ENCODE measurements around the gene CFAP221.

GRCh38 chr2:119495948-119496347 lies 48.3 kb upstream of the CFAP221 start:
- TF ChIP-seq JUN (IDR thresholded peaks at IDR 0.05) = no peak
- no peak for TF ChIP-seq POLR2A (IDR thresholded peaks at IDR 0.05; ENCODE audit: low read length)
- TF ChIP-seq REST (IDR thresholded peaks at IDR 0.05) = no peak
- no peak for TF ChIP-seq CTCF (IDR thresholded peaks at IDR 0.05)
- TF ChIP-seq MYC (IDR thresholded peaks at IDR 0.05; ENCODE audit: borderline replicate concordance, low read length) = no peak
- no peak for TF ChIP-seq POLR2AphosphoS2 (conservative IDR thresholded peaks at IDR 0.05; ENCODE audit: low read length)
- TF ChIP-seq RAD21 (conservative IDR thresholded peaks at IDR 0.05 in 1 of 2, IDR thresholded peaks at IDR 0.05 in 1 of 2) = no peak
- no peak for TF ChIP-seq CHD4 (IDR thresholded peaks at IDR 0.05; ENCODE audit: borderline replicate concordance)
- TF ChIP-seq SMC3 (IDR thresholded peaks at IDR 0.05) = no peak
- no peak for TF ChIP-seq EP300 (IDR thresholded peaks at IDR 0.05)
- no peak for TF ChIP-seq PHF8 (IDR thresholded peaks at IDR 0.05; ENCODE audit: borderline replicate concordance, low read depth)
- TF ChIP-seq ESRRA (IDR thresholded peaks at IDR 0.05; ENCODE audit: borderline replicate concordance, low read length) = no peak
- no peak for TF ChIP-seq KDM1A (IDR thresholded peaks at IDR 0.05; ENCODE audit: low read depth)

All from A549 (cell line).